ENCODE results near the gene OTUB2. TPM values are rescaled to one million over a fixed set of nuclear protein-coding genes. Genes with fewer than 3 reads are reported as not detected.

OTUB2 gene
- total RNA-seq, 1 experiment from 2014 or later, result 7.7 TPM

GRCh38 chr14:93997916-93998870 is 27.9 kb upstream of the OTUB2 start:
- ChIA-PET CTCF (no interaction called here), POLR2A (ENCODE audit: unreplicated experiment) (no interaction called here)
- no peak for TF ChIP-seq EZH2 (IDR thresholded peaks at IDR 0.05; ENCODE audit: low read length, unreplicated experiment)
- no peak for TF ChIP-seq EZH2phosphoT487 (IDR thresholded peaks at IDR 0.05; ENCODE audit: borderline replicate concordance, low read length)
- no peak for TF ChIP-seq CTCF (conservative IDR thresholded peaks at IDR 0.05; ENCODE audit: low read depth, low read length)
- Histone ChIP-seq H3K9me2 (replicated peaks; ENCODE audit: low read length) (no peaks in the 10 kb centered on the region), H3K27ac (ENCODE audit: low read length) (no peak overlapping the region), H3K4me1 (ENCODE audit: insufficient read depth, low read length) (peaks cover 16% of the 10 kb centered on the region; the same call in 1 of the 2 replicates), H3F3A (ENCODE audit: low read length, unreplicated experiment) (no peaks in the 10 kb centered on the region), H3K4me2 (ENCODE audit: low read length) (no peak overlapping the region), H3K79me2 (ENCODE audit: low read length) (no peaks in the 10 kb centered on the region), H2AFZ (ENCODE audit: low read length) (no peak overlapping the region), H3K9me3 (ENCODE audit: low read length) (no peaks in the 10 kb centered on the region), H3K4me3 (ENCODE audit: low read length) (no peak overlapping the region), H3K9ac (ENCODE audit: low read length) (no peak overlapping the region), H3K27me3 (ENCODE audit: low read length) (no peaks in the 10 kb centered on the region), H4K20me1 (ENCODE audit: low read length) (no peaks in the 10 kb centered on the region), H3K36me3 (ENCODE audit: low read depth, low read length) (no peaks in the 10 kb centered on the region)
- ATAC-seq (no peak), DNase-seq (no peak)
- intact Hi-C loops (cut with micrococcal nuclease), result no loop called here
- no TSS peak for BruUV-seq (replicated peaks)

GRCh38 chr14:93998871-93999403 is 27.2 kb upstream of the OTUB2 start:
- ChIA-PET POLR2A (ENCODE audit: unreplicated experiment) (no interaction called here), CTCF (interaction anchor here (0.7 kb wide), 1 partner anchor 1341 kb away, joined by 3 read pairs; no protein-coding TSS in a partner anchor)
- Histone ChIP-seq H4K20me1 (ENCODE audit: low read length) (no peaks in the 10 kb centered on the region), H3K4me3 (ENCODE audit: low read length) (no peak overlapping the region), H3K27ac (ENCODE audit: low read length) (no peak overlapping the region), H3K4me2 (ENCODE audit: low read length) (no peak overlapping the region), H3F3A (ENCODE audit: low read length, unreplicated experiment) (no peaks in the 10 kb centered on the region), H3K4me1 (ENCODE audit: insufficient read depth, low read length) (peaks cover 16% of the 10 kb centered on the region; the same call in 1 of the 2 replicates), H3K27me3 (ENCODE audit: low read length) (no peaks in the 10 kb centered on the region), H3K36me3 (ENCODE audit: low read depth, low read length) (no peaks in the 10 kb centered on the region), H2AFZ (ENCODE audit: low read length) (no peak overlapping the region), H3K79me2 (ENCODE audit: low read length) (no peaks in the 10 kb centered on the region), H3K9me2 (replicated peaks; ENCODE audit: low read length) (no peaks in the 10 kb centered on the region), H3K9ac (ENCODE audit: low read length) (no peak overlapping the region), H3K9me3 (ENCODE audit: low read length) (no peaks in the 10 kb centered on the region)
- no peak for DNase-seq
- ATAC-seq, result no peak
- intact Hi-C loops (cut with micrococcal nuclease), result no loop called here
- TF ChIP-seq EZH2phosphoT487 (IDR thresholded peaks at IDR 0.05; ENCODE audit: borderline replicate concordance, low read length) (no peak), CTCF (conservative IDR thresholded peaks at IDR 0.05; ENCODE audit: low read depth, low read length) (no peak), EZH2 (IDR thresholded peaks at IDR 0.05; ENCODE audit: low read length, unreplicated experiment) (no peak)
- no TSS peak for BruUV-seq (replicated peaks)

Data from PC-3 (cell line).